Prostate gland (tissue), 2 donors: ENCODE results near the gene OSER1.

Experiments
- POLR2A ChIP-seq: fragments of 450-650 bp; IDR thresholded peaks from one replicate; pipeline ENCODE4 v1.6.1; 2016; ENCODE audit warnings: antibody characterized with exemption, mild to moderate bottlenecking
- POLR2AphosphoS5 ChIP-seq: sonication (generic); formaldehyde crosslinking; IDR thresholded peaks from one replicate; pipeline ENCODE4 v1.6.1; 2017; ENCODE audit warnings: antibody characterized with exemption
- TF ChIP-seq, protein P1 (sequence below), 4 experiments: fragments of 200-600 bp in 2 of 4; fragments of 450-650 bp in 2 of 4; sonication (generic) in 2 of 4; IDR thresholded peaks; 1 replicate in 3 of 4; 2 replicates in 1 of 4; pipeline ENCODE4 v1.5.1; 2016 to 2019; ENCODE audit warnings: antibody characterized with exemption in 4 of 4, mild to moderate bottlenecking in 2 of 4, moderate library complexity in 2 of 4

- TF ChIP-seq, protein P1, sequence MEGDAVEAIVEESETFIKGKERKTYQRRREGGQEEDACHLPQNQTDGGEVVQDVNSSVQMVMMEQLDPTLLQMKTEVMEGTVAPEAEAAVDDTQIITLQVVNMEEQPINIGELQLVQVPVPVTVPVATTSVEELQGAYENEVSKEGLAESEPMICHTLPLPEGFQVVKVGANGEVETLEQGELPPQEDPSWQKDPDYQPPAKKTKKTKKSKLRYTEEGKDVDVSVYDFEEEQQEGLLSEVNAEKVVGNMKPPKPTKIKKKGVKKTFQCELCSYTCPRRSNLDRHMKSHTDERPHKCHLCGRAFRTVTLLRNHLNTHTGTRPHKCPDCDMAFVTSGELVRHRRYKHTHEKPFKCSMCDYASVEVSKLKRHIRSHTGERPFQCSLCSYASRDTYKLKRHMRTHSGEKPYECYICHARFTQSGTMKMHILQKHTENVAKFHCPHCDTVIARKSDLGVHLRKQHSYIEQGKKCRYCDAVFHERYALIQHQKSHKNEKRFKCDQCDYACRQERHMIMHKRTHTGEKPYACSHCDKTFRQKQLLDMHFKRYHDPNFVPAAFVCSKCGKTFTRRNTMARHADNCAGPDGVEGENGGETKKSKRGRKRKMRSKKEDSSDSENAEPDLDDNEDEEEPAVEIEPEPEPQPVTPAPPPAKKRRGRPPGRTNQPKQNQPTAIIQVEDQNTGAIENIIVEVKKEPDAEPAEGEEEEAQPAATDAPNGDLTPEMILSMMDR (IDR thresholded peaks at IDR 0.05): no peak
- TF ChIP-seq POLR2AphosphoS5 (no peak), POLR2A (no peak)
Measured at GRCh38 chr20:44186674-44187053, 23.9 kb downstream of the OSER1 start.
